Kidney (tissue), 14 donors: ENCODE measurements around the gene SERINC2. TPM values are rescaled to one million over a fixed set of nuclear protein-coding genes. Genes with fewer than 3 reads are reported as not detected.

Experiments
- DNase-seq, 5 donors: peaks; one replicate each; pipeline ENCODE4 v3.0.0-alpha.2; 2013 to 2020
- FAIRE-seq: peaks from 2 replicates; lab custom pipeline; 2012; peaks lifted over from hg19 to GRCh38; lab: Jason Lieb, UNC
- H3K27ac ChIP-seq, 2 donors: one replicate each; pipeline ENCODE4 v1.7.0; 2013; ENCODE audit warnings: low read depth in 2 of 2, low read length in 2 of 2, inconsistent platforms in 1 of 2
- H3K27me3 ChIP-seq: one replicate; pipeline ENCODE4 v1.7.1; 2013; ENCODE audit warnings: low read length, inconsistent platforms; ENCODE audit not compliant: control insufficient read depth, insufficient read depth
- H3K36me3 ChIP-seq, 3 donors: one replicate each; pipeline versions ENCODE4 v1.7.0 to v1.7.1; 2013; ENCODE audit warnings: low read length in 3 of 3, control low read depth in 1 of 3, inconsistent platforms in 1 of 3; ENCODE audit not compliant: insufficient read depth in 3 of 3, control insufficient read depth in 2 of 3
- H3K4me1 ChIP-seq, 3 donors: one replicate each; pipeline versions ENCODE4 v1.7.0 to v1.7.1; 2013; ENCODE audit warnings: low read length in 3 of 3, inconsistent platforms in 1 of 3, low read depth in 1 of 3; ENCODE audit not compliant: control insufficient read depth in 2 of 3, insufficient read depth in 2 of 3
- H3K4me3 ChIP-seq, 3 donors: one replicate each; pipeline versions ENCODE4 v1.7.0 to v1.8.1; 2013; ENCODE audit warnings: low read length in 3 of 3, control low read depth in 1 of 3, inconsistent platforms in 1 of 3
- H3K9ac ChIP-seq, 3 donors: one replicate each; pipeline versions ENCODE4 v1.7.0 to v1.7.1; 2013; ENCODE audit warnings: low read length in 3 of 3, control low read depth in 1 of 3, inconsistent platforms in 1 of 3
- H3K9me3 ChIP-seq, 3 donors: one replicate each; pipeline versions ENCODE4 v1.7.0 to v1.7.1; 2013; ENCODE audit warnings: low read length in 3 of 3, control low read depth in 1 of 3, inconsistent platforms in 1 of 3; ENCODE audit not compliant: control insufficient read depth in 2 of 3, insufficient read depth in 1 of 3
- CTCF ChIP-seq: IDR thresholded peaks from 3 replicates; pipeline ENCODE4 v1.5.1; 2012; ENCODE audit warnings: mild to moderate bottlenecking, moderate library complexity, borderline replicate concordance; ENCODE audit not compliant: insufficient read depth; ENCODE audit errors: extremely low read depth
- intact Hi-C: fragments of 100-400 bp; cut with DNase I; formaldehyde crosslinking; loops from one replicate; pipeline ENCODE4 v1.11.1; 2022
- polyA plus RNA-seq: library from polyadenylated mRNA; stranded (reverse); fragments of 350-450 nt; fragmentation: Illumina TruSeq; extraction: RNeasy Lipid Tissue Mini Kit (QIAGEN cat#74804); gene quantifications from one replicate; pipeline ENCODE4 v1.2.3, GENCODE V29; 2014; ENCODE audit warnings: low read depth, low replicate concordance; ENCODE audit not compliant: insufficient read depth
- total RNA-seq: library from RNA; stranded (reverse); fragmentation: NEBNext Ultra II Directional; extraction: Animal tissue kit (Norgen Biotek cat#: 25700); gene quantifications from one replicate; pipeline ENCODE4 v1.2.1, GENCODE V29; 2021
- donor health status: control.
- donor health status: control.
- donor health status: control.
- donor health status: control.
- donor health status: control.
- donor health status: DM: yes; HTN: yes; CAD: no.
- donor health status: Normal renal cell carcinoma (clear cell type).

The SERINC2 gene
- total and polyA plus RNA-seq, 2 donors from 2014 or later, result 99.2 to 126 TPM

- no peaks in the 10 kb centered on the region for H3K27me3 ChIP-seq
- H3K36me3 ChIP-seq, result no peaks in the 10 kb centered on the region
- H3K9me3 ChIP-seq, result no peaks in the 10 kb centered on the region
- FAIRE-seq (no peak), DNase-seq (peak in 1 of 5 donors; percentile 14)
- no peak overlapping the region for H3K9ac ChIP-seq
- H3K27ac ChIP-seq, result no peak overlapping the region
- H3K4me1 ChIP-seq, result peaks cover 0 to 16% (median 8%) of the 10 kb centered on the region in 3 donors
- no peak overlapping the region for H3K4me3 ChIP-seq
- TF ChIP-seq CTCF, result no peak
- intact Hi-C loops, result no loop called here
Observed at GRCh38 chr1:31378001-31378400, 35.0 kb upstream of the SERINC2 start.

- no peaks in the 10 kb centered on the region for H3K27me3 ChIP-seq
- no peak for FAIRE-seq
- H3K27ac ChIP-seq, result no peak overlapping the region
- H3K9ac ChIP-seq, result no peak overlapping the region
- H3K36me3 ChIP-seq, result no peaks in the 10 kb centered on the region
- intact Hi-C loops, result no loop called here
- no peak for TF ChIP-seq CTCF
- no peak overlapping the region for H3K4me3 ChIP-seq
- no peak for DNase-seq
- peaks cover 0 to 4% (median 0%) of the 10 kb centered on the region in 3 donors for H3K4me1 ChIP-seq
- H3K9me3 ChIP-seq, result no peaks in the 10 kb centered on the region
Observed at GRCh38 chr1:31380181-31380580, 32.8 kb upstream of the SERINC2 start.

- DNase-seq (no peak), FAIRE-seq (no peak)
- no peak for TF ChIP-seq CTCF
- H3K9me3 ChIP-seq, result no peaks in the 10 kb centered on the region
- intact Hi-C loops, result no loop called here
- no peak overlapping the region for H3K27ac ChIP-seq
- no peak overlapping the region for H3K9ac ChIP-seq
- no peaks in the 10 kb centered on the region for H3K36me3 ChIP-seq
- H3K27me3 ChIP-seq, result no peaks in the 10 kb centered on the region
- H3K4me1 ChIP-seq, result peaks cover 0 to 2% (median 0%) of the 10 kb centered on the region in 3 donors
- H3K4me3 ChIP-seq, result no peak overlapping the region
Observed at GRCh38 chr1:31381394-31382294, 31.4 kb upstream of the SERINC2 start.
